ENCODE measurements around the gene CLCN6. TPM values are rescaled to one million over a fixed set of nuclear protein-coding genes. Genes with fewer than 3 reads are reported as not detected.

Gene CLCN6
- total and polyA plus RNA-seq, 2 experiments from 2014 or later = 14.1 to 23.6 TPM

GRCh38 chr1:11891433-11892186 lies 85.6 kb downstream of the CLCN6 start:
- TF ChIP-seq CTCF (IDR thresholded peaks at IDR 0.05; ENCODE audit: poor library complexity) = no peak
- TF ChIP-seq EZH2 (IDR thresholded peaks at IDR 0.05; ENCODE audit: borderline replicate concordance) = no peak
- no peak for TF ChIP-seq EZH2phosphoT487 (IDR thresholded peaks at IDR 0.05; ENCODE audit: low read depth, severe bottlenecking, unreplicated experiment)
- no peak for DNase-seq (ENCODE audit: low spot score)
- H3K36me3 ChIP-seq (replicated peaks; ENCODE audit: insufficient read depth, low read depth) = no peaks in the 10 kb centered on the region
- 79% methylated on average over 6 of the region's 6 CpGs for WGBS (ENCODE audit: low lambda C conversion rate, missing lambda C conversion rate)
- H4K20me1 ChIP-seq (ENCODE audit: insufficient read depth, poor library complexity, severe bottlenecking) = no peaks in the 10 kb centered on the region
- no peaks in the 10 kb centered on the region for H3K9me3 ChIP-seq (ENCODE audit: low read depth)
- H3K27ac ChIP-seq = no peak overlapping the region
- H3K4me3 ChIP-seq = no peak overlapping the region
- no peaks in the 10 kb centered on the region for H3K9me2 ChIP-seq (replicated peaks; ENCODE audit: insufficient read depth)
- no peaks in the 10 kb centered on the region for H3K79me2 ChIP-seq
- H3K27me3 ChIP-seq = no peaks in the 10 kb centered on the region
- H2AFZ ChIP-seq = no peak overlapping the region
- no peaks in the 10 kb centered on the region for H3K4me1 ChIP-seq (ENCODE audit: insufficient read depth)
- H3K4me2 ChIP-seq = no peak overlapping the region

Small RNA genes within 50 kb of the gene (small RNA-seq; reads per million reads assigned to genes)
- gene RF02156 = not detected
- gene RF02157 = not detected
- gene RF02158 = not detected

Other genes with a start within 250 kb of the CLCN6 start
- 122 and 134 TPM in 2 replicates for gene FBXO2, start 151.8 kb upstream of the CLCN6 start, total RNA-seq
- 339 and 349 TPM in 2 replicates for gene FBXO2, start 151.8 kb upstream of the CLCN6 start, polyA plus RNA-seq
- 15.9 and 24.8 TPM in 2 replicates for gene FBXO44, start 151.3 kb upstream of the CLCN6 start, total RNA-seq
- gene FBXO44, start 151.3 kb upstream of the CLCN6 start, polyA plus RNA-seq = 37.9 and 41.2 TPM in 2 replicates
- 19.4 and 21.5 TPM in 2 replicates for gene FBXO6, start 142.0 kb upstream of the CLCN6 start, total RNA-seq
- gene FBXO6, start 142.0 kb upstream of the CLCN6 start, polyA plus RNA-seq = 28.9 and 30.0 TPM in 2 replicates
- gene MAD2L2, start 125.0 kb upstream of the CLCN6 start, total RNA-seq = 40.6 and 46.8 TPM in 2 replicates
- 63.2 and 72.7 TPM in 2 replicates for gene MAD2L2, start 125.0 kb upstream of the CLCN6 start, polyA plus RNA-seq
- gene DRAXIN, start 114.5 kb upstream of the CLCN6 start, total RNA-seq = 0.16 and 0.60 TPM in 2 replicates
- 0.28 TPM in 1 of 2 replicates, not detected in the other for gene DRAXIN, start 114.5 kb upstream of the CLCN6 start, polyA plus RNA-seq
- 30.5 and 34.2 TPM in 2 replicates for gene AGTRAP, start 70.1 kb upstream of the CLCN6 start, total RNA-seq
- gene AGTRAP, start 70.1 kb upstream of the CLCN6 start, polyA plus RNA-seq = 71.9 and 77.5 TPM in 2 replicates
- not detected in 2 replicates for gene C1orf167, start 44.0 kb upstream of the CLCN6 start, total RNA-seq
- gene C1orf167, start 44.0 kb upstream of the CLCN6 start, polyA plus RNA-seq = 0.37 TPM in 1 of 2 replicates, not detected in the other
- gene MTHFR, start 227 bp upstream of the CLCN6 start, total RNA-seq = 29.3 and 31.0 TPM in 2 replicates
- 17.6 and 25.7 TPM in 2 replicates for gene MTHFR, start 227 bp upstream of the CLCN6 start, polyA plus RNA-seq
- gene NPPA, start 41.6 kb downstream of the CLCN6 start, total RNA-seq = not detected in 2 replicates
- 0.22 and 1.1 TPM in 2 replicates for gene NPPA, start 41.6 kb downstream of the CLCN6 start, polyA plus RNA-seq
- 1.6 and 3.9 TPM in 2 replicates for gene NPPB, start 52.8 kb downstream of the CLCN6 start, total RNA-seq
- gene NPPB, start 52.8 kb downstream of the CLCN6 start, polyA plus RNA-seq = 4.3 and 6.7 TPM in 2 replicates
- gene KIAA2013, start 120.2 kb downstream of the CLCN6 start, total RNA-seq = 63.6 and 73.1 TPM in 2 replicates
- 85.1 and 85.5 TPM in 2 replicates for gene KIAA2013, start 120.2 kb downstream of the CLCN6 start, polyA plus RNA-seq
- gene PLOD1, start 128.5 kb downstream of the CLCN6 start, total RNA-seq = 153 and 184 TPM in 2 replicates
- gene PLOD1, start 128.5 kb downstream of the CLCN6 start, polyA plus RNA-seq = 195 and 200 TPM in 2 replicates
- 45.1 and 54.3 TPM in 2 replicates for gene MFN2, start 174.3 kb downstream of the CLCN6 start, total RNA-seq
- gene MFN2, start 174.3 kb downstream of the CLCN6 start, polyA plus RNA-seq = 35.1 and 43.1 TPM in 2 replicates
- gene MIIP, start 213.3 kb downstream of the CLCN6 start, total RNA-seq = 20.6 TPM in 2 replicates
- gene MIIP, start 213.3 kb downstream of the CLCN6 start, polyA plus RNA-seq = 39.6 and 45.2 TPM in 2 replicates